DOHH2 (cell line): ENCODE data around the gene BANP.

Source experiments
- H3F3A ChIP-seq: fragments of 200-600 bp; sonication (generic), shearing (Covaris generic); 2 replicates; pipeline ENCODE4 v1.6.0; 2016; ENCODE audit warnings: antibody characterized with exemption, mild to moderate bottlenecking; ENCODE audit not compliant: control insufficient read depth, insufficient read depth
- H3K27ac ChIP-seq: fragments of 200-600 bp; sonication (generic); 2 replicates; pipeline ENCODE4 v1.5.1; 2014; ENCODE audit warnings: low read depth, mild to moderate bottlenecking, low read length, moderate library complexity
- H3K27me3 ChIP-seq: fragments of 200-600 bp; sonication (generic); 2 replicates; pipeline ENCODE4 v1.6.1; 2014; ENCODE audit warnings: mild to moderate bottlenecking, low read length, mixed read lengths; ENCODE audit not compliant: control insufficient read depth
- H3K36me3 ChIP-seq: fragments of 200-600 bp; sonication (generic); 2 replicates; pipeline ENCODE4 v1.6.1; 2014; ENCODE audit warnings: mild to moderate bottlenecking, low read length, moderate library complexity, mixed read lengths; ENCODE audit not compliant: control insufficient read depth
- H3K4me1 ChIP-seq: fragments of 200-600 bp; sonication (generic); 2 replicates; pipeline ENCODE4 v1.6.1; 2014; ENCODE audit warnings: mild to moderate bottlenecking, low read length, mixed read lengths; ENCODE audit not compliant: control insufficient read depth
- H3K4me2 ChIP-seq: fragments of 200-600 bp; sonication (generic); 2 replicates; pipeline ENCODE4 v1.6.0; 2014; ENCODE audit warnings: mild to moderate bottlenecking, low read length, moderate library complexity
- H3K4me3 ChIP-seq: fragments of 200-600 bp; sonication (generic); 2 replicates; pipeline ENCODE4 v1.5.1; 2014; ENCODE audit warnings: mild to moderate bottlenecking, low read length, mixed read lengths
- H3K79me2 ChIP-seq: fragments of 200-600 bp; sonication (generic); 2 replicates; pipeline ENCODE4 v1.6.1; 2014; ENCODE audit warnings: mild to moderate bottlenecking, low read length, mixed read lengths; ENCODE audit not compliant: control insufficient read depth
- H3K9me2 ChIP-seq: fragments of 200-600 bp; sonication (generic); replicated peaks from 2 replicates; pipeline ENCODE4 v1.6.1; 2014; ENCODE audit warnings: mild to moderate bottlenecking, low read length, mixed read lengths; ENCODE audit not compliant: control insufficient read depth
- H3K9me3 ChIP-seq: fragments of 200-600 bp; sonication (generic); 2 replicates; pipeline ENCODE4 v1.6.1; 2014; ENCODE audit warnings: antibody characterized with exemption, low read length, mixed read lengths; ENCODE audit not compliant: control insufficient read depth, insufficient read depth
- H4K20me1 ChIP-seq: fragments of 200-600 bp; sonication (generic); 2 replicates; pipeline ENCODE4 v1.6.0; 2014; ENCODE audit warnings: low read depth, mild to moderate bottlenecking, antibody characterized with exemption, low read length, moderate library complexity; ENCODE audit not compliant: control insufficient read depth, insufficient read depth
- CTCF ChIP-seq: fragments of 200-600 bp; sonication (generic); IDR thresholded peaks from one replicate; pipeline ENCODE4 v1.5.1; 2014; ENCODE audit warnings: antibody characterized with exemption, mild to moderate bottlenecking, low read depth, low read length; ENCODE audit not compliant: poor library complexity, severe bottlenecking
- EZH2phosphoT487 ChIP-seq: fragments of 200-600 bp; sonication (generic); IDR thresholded peaks from 2 replicates; pipeline ENCODE4 v1.6.1; 2017; ENCODE audit warnings: borderline replicate concordance, mild to moderate bottlenecking, antibody characterized with exemption, low read length, moderate library complexity, mixed read lengths

The BANP gene

GRCh38 chr16:88062341-88063210, 111.3 kb downstream of the BANP start:
- no peak for TF ChIP-seq CTCF
- TF ChIP-seq EZH2phosphoT487, result no peak
- Histone ChIP-seq H3K4me3 (no peak overlapping the region), H4K20me1 (no peaks in the 10 kb centered on the region), H3K27me3 (no peaks in the 10 kb centered on the region), H3K9me2 (no peaks in the 10 kb centered on the region), H3K36me3 (peaks cover 15% of the 10 kb centered on the region), H3F3A (no peaks in the 10 kb centered on the region), H3K27ac (no peak overlapping the region), H3K4me1 (peaks cover 6% of the 10 kb centered on the region), H3K4me2 (no peak overlapping the region), H3K79me2 (no peaks in the 10 kb centered on the region; the same call in 1 of the 2 replicates), H3K9me3 (no peaks in the 10 kb centered on the region)

- H3K4me2 ChIP-seq, result no peak overlapping the region
- H3K9me2 ChIP-seq, result no peaks in the 10 kb centered on the region
- no peaks in the 10 kb centered on the region for H3F3A ChIP-seq
- no peaks in the 10 kb centered on the region for H4K20me1 ChIP-seq
- H3K79me2 ChIP-seq, result peaks cover 4% of the 10 kb centered on the region
- H3K27ac ChIP-seq, result no peak overlapping the region
- H3K4me3 ChIP-seq, result no peak overlapping the region
- no peaks in the 10 kb centered on the region for H3K27me3 ChIP-seq
- peaks cover 21% of the 10 kb centered on the region for H3K36me3 ChIP-seq
- no peaks in the 10 kb centered on the region for H3K9me3 ChIP-seq
- H3K4me1 ChIP-seq, result peaks cover 13% of the 10 kb centered on the region
- TF ChIP-seq EZH2phosphoT487 (no peak), CTCF (no peak)
Observed at GRCh38 chr16:88063211-88063773, 112.1 kb downstream of the BANP start.

- Histone ChIP-seq H3K9me3 (no peaks in the 10 kb centered on the region), H3K4me3 (no peak overlapping the region), H3K79me2 (peaks cover 8% of the 10 kb centered on the region), H3K4me1 (peaks cover 23% of the 10 kb centered on the region), H3K36me3 (peaks cover 21% of the 10 kb centered on the region), H3K27me3 (no peaks in the 10 kb centered on the region), H3K9me2 (no peaks in the 10 kb centered on the region), H3F3A (peaks cover 4% of the 10 kb centered on the region), H3K27ac (no peak overlapping the region), H4K20me1 (no peaks in the 10 kb centered on the region), H3K4me2 (no peak overlapping the region)
- TF ChIP-seq EZH2phosphoT487 (no peak), CTCF (no peak)
Observed at GRCh38 chr16:88064011-88064888, 113.0 kb downstream of the BANP start.
